ENCODE data around the gene LIMK2.

DNA sequence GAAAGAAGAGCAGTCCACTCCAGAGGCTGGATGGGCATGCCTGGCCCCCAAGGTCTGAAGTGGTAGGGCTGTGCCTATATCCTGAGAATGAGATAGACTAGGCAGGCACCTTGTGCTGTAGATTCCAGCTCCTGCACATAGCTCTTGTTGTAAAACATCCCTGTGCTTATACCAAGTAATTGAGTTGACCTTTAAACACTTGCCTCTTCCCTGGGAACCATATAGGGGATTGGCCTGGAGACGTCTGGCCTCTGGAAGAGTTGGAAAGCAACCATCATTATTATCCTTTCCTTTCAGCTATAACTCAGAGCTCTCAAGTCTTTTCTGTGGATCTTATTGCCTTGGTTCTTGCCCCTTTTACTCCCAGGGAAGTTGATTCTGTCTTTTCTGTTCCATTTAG, 15.1 kb downstream of the LIMK2 start:
- TF ChIP-seq, protein P1, sequence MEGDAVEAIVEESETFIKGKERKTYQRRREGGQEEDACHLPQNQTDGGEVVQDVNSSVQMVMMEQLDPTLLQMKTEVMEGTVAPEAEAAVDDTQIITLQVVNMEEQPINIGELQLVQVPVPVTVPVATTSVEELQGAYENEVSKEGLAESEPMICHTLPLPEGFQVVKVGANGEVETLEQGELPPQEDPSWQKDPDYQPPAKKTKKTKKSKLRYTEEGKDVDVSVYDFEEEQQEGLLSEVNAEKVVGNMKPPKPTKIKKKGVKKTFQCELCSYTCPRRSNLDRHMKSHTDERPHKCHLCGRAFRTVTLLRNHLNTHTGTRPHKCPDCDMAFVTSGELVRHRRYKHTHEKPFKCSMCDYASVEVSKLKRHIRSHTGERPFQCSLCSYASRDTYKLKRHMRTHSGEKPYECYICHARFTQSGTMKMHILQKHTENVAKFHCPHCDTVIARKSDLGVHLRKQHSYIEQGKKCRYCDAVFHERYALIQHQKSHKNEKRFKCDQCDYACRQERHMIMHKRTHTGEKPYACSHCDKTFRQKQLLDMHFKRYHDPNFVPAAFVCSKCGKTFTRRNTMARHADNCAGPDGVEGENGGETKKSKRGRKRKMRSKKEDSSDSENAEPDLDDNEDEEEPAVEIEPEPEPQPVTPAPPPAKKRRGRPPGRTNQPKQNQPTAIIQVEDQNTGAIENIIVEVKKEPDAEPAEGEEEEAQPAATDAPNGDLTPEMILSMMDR (IDR thresholded peaks at IDR 0.05), result no peak
- TF ChIP-seq EP300 (IDR thresholded peaks at IDR 0.05) (no peak), POLR2AphosphoS5 (IDR thresholded peaks at IDR 0.05) (no peak), POLR2A (IDR thresholded peaks at IDR 0.05) (no peak)

All from stomach (tissue), 4 donors.